GM23338 (cell line): ENCODE data around the gene PTPRN2. TPM values are rescaled to one million over a fixed set of nuclear protein-coding genes. Genes with fewer than 3 reads are reported as not detected.

Experiments
- CREB1 ChIP-seq: fragments of 250-450 bp; sonication (Bioruptor Pico); IDR thresholded peaks from 2 replicates; pipeline ENCODE4 v1.5.0; 2020; ENCODE audit warnings: low read depth, mild to moderate bottlenecking, moderate library complexity
- CTCF ChIP-seq, 2 experiments: fragments of 200-600 bp in 1 of 2; sonication (generic) in 1 of 2; conservative IDR thresholded peaks; 2 replicates each; pipeline versions ENCODE4 v1.5.1 to v1.6.1; 2016 to 2017; ENCODE audit warnings: antibody characterized with exemption in 2 of 2, low read depth in 2 of 2, mild to moderate bottlenecking in 2 of 2, moderate library complexity in 1 of 2
- EZH2phosphoT487 ChIP-seq: fragments of 200-600 bp; sonication (generic); IDR thresholded peaks from one replicate; pipeline ENCODE4 v1.8.1; 2018; ENCODE audit warnings: antibody characterized with exemption; ENCODE audit not compliant: unreplicated experiment
- NANOG ChIP-seq: IDR thresholded peaks from 2 replicates; pipeline ENCODE4 v1.6.1; 2016; ENCODE audit warnings: antibody characterized with exemption, borderline replicate concordance
- ZNF114 ChIP-seq: fragments of 250-450 bp; sonication (Bioruptor Pico); IDR thresholded peaks from 2 replicates; pipeline ENCODE4 v1.5.0; 2020; ENCODE audit warnings: mild to moderate bottlenecking, moderate library complexity
- ZNF331 ChIP-seq: fragments of 250-450 bp; sonication (Bioruptor Pico); IDR thresholded peaks from 2 replicates; pipeline ENCODE4 v1.5.0; 2020; ENCODE audit warnings: low read depth, mild to moderate bottlenecking, moderate library complexity
- ZNF462 ChIP-seq: fragments of 250-450 bp; sonication (Bioruptor Pico); IDR thresholded peaks from 2 replicates; pipeline ENCODE4 v1.5.0; 2020; ENCODE audit warnings: mild to moderate bottlenecking, moderate library complexity
- polyA plus RNA-seq: library from polyadenylated mRNA; unstranded; fragments of >200 nt; fragmentation: Nextera tagmentation; extraction: Ambion mirVana; gene quantifications from 2 replicates; pipeline ENCODE4 v1.2.1, GENCODE V29; 2016
- total RNA-seq: library from RNA; depleted of rRNA; stranded (reverse); fragments of >200 nt; shearing (Covaris generic); gene quantifications from 2 replicates; pipeline ENCODE4 v1.2.3, GENCODE V29; 2014
- TF ChIP-seq, protein P1 (sequence below): IDR thresholded peaks from 2 replicates; pipeline ENCODE4 v1.6.1; 2016; ENCODE audit warnings: antibody characterized with exemption

The PTPRN2 gene
- total and polyA plus RNA-seq, 2 experiments from 2014 or later, result 0.87 to 4.0 TPM

DNA sequence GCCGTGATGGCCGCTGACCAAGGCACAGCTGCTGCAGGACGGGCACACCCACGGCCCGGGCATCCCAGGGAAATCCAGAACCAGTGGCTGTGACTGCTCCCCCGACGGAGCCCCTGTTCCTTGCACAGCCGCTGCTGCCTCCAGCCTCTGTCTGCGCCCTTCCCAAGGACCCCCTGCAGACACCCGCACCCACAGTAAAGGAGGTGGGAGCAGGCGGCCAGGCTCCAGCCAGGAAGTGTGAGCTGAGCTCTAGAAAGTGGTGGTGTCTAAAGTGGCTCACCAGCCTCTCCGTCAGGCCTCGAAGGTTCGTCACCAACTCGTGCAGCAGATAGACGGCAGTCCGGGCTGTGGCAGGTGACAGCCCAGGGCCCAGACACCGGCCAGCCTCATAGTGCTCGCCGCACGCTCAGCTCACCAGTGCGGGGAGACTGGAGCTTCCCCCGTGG is 944.1 kb downstream of the PTPRN2 start (continued):
- TF ChIP-seq ZNF462 (CRISPR knock-in tag) (no peak), NANOG (no peak), CREB1 (CRISPR knock-in tag) (no peak), CTCF (conservative IDR thresholded peaks at IDR 0.05; ENCODE audit: low read depth in 2 of 2) (no peak), ZNF331 (CRISPR knock-in tag) (no peak), EZH2phosphoT487 (no peak), ZNF114 (CRISPR knock-in tag) (no peak)
- TF ChIP-seq, protein P1, sequence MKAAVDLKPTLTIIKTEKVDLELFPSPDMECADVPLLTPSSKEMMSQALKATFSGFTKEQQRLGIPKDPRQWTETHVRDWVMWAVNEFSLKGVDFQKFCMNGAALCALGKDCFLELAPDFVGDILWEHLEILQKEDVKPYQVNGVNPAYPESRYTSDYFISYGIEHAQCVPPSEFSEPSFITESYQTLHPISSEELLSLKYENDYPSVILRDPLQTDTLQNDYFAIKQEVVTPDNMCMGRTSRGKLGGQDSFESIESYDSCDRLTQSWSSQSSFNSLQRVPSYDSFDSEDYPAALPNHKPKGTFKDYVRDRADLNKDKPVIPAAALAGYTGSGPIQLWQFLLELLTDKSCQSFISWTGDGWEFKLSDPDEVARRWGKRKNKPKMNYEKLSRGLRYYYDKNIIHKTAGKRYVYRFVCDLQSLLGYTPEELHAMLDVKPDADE, result no peak
